ENCODE measurements around the gene GBP1.
"Not testable (repeated sequence)": the region's sequence is repeated elsewhere in the genome, so short reads cannot be mapped to it uniquely, and the experiment has no call there.

GBP1 gene, protein sequence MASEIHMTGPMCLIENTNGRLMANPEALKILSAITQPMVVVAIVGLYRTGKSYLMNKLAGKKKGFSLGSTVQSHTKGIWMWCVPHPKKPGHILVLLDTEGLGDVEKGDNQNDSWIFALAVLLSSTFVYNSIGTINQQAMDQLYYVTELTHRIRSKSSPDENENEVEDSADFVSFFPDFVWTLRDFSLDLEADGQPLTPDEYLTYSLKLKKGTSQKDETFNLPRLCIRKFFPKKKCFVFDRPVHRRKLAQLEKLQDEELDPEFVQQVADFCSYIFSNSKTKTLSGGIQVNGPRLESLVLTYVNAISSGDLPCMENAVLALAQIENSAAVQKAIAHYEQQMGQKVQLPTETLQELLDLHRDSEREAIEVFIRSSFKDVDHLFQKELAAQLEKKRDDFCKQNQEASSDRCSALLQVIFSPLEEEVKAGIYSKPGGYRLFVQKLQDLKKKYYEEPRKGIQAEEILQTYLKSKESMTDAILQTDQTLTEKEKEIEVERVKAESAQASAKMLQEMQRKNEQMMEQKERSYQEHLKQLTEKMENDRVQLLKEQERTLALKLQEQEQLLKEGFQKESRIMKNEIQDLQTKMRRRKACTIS

DNA sequence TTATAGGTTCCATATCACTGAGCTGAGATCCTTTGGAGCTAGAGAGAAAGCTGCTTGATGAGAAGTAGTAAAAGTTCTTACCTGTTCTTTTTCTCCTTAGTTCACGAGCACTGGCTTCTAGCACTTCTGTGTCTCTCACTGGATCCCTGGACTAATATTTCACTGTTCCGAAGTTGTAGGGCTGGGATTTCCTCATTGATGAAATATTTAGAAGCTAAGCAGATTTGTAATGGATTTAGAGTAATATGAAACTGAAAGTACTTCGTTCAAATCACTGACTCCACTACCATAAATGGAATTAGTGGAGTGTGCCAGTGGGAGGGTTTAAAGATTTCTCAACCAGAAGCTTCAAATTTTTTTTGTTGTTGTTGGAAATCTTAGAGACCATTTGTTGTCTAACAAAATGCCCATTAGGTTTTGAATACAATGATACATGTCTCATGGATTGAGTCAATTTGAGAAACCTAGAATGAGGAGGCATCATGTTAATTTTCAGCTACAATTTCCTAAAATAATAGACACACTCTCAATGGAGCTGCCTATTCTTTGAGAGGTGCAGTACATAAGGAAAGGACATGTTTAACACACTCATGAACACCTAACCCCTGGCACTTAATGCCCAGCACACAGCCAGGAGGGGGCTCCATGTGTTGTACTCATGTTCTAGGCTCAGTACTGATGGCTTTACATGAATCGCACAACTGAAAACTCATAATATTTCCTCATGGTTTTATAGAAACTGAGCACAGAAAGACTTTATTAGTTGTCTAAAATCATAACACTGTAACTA, at the start of gene GBP1:
Gene GBP1, minus strand, starts transcription at position 130 of the 790 bp plus-strand sequence. CDS start 1,974 bp downstream, outside the sequence.
- no peak for DNase-seq

DNA sequence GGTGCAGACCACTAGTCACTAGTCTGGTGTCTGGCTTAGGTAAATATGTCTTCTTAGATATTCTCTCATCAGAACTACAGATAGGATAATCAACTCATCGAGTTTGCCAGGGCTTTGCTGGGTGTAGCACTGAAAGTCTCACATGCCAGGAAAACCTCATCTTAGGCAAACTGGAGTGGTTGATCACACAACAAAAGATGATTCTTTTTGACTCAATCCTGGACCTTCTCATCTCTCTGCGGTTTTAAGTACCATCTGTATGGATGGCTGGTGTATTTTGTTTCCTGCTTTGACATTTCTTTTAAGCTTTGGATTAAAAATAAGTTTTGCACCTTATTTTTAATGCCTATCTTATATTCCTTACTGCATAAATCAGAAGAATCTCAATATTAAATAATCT, 49.7 kb upstream of the GBP1 start:
- DNase-seq: no peak

DNA sequence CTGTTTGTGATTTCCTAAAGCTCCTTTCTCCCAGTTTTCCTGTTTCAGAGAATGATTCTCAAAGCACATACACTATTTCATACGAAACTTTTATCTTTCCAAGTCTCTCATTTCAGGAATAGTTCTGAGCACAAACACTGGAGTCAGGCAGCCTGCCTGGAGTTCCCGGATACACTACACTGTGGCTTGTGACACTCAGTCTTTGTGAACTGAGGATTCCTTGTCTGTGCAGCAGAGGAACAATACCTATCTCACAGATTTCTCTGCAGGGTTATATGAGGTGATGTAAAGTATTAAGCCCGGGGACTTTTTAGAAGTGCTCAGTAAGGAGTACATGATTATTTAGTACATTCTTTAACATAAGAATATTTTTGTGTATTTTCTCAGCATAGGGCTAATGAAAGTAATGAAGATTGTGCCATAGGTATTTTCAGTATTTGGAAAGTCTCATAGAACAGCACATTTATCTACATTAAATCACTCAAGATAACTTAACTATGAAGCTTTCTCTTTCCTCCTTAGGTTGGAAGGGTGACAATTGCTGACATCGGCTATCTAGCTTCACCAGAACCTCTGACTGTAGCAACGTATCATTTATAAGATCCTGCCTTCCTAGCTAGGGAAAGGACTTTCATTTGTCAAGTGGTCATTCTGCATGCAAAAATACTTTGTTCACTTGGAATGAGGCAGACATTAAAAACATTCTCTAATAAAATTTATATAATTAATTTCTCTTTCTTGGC, 48.0 kb upstream of the GBP1 start:
- DNase-seq: no peak

DNA sequence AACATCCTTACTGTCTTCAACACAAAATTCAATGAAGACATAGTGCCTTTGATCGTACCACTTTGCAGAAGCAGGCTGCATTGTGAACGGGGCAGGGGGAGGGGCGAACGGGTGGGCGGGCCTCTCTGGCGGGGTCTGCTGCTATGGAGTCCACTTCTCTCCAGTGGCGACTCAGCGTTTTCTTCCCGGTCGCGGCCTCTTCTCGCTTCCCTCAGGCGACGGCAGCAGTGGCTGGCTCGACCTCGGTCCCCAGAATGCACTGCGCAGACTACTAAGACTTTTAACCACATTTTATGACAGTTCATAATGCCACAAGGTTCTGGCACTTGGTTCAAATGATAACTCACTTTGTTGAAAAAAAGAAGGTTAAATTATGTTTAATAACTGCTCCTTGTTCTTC, 39.7 kb upstream of the GBP1 start:
- no peak for DNase-seq

DNA sequence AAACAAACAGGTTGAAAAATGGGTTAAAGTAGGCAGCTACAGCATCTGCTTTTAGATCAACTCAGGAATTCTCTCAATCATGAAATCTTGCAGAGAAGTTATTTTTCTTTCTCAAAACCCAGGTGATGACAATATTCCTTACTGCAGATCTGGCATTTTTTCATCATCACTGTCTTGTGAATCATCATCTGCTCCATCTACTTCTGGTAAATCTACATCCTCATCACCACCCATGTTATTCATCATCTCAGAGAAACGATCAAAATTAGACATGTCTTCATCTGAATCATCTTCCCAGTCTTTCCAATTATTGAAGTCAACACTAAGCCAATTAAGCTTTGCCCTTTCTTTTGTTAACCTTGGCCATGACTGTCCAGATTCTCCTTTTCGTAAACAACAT, 39.1 kb upstream of the GBP1 start:
- DNase-seq: no peak

DNA sequence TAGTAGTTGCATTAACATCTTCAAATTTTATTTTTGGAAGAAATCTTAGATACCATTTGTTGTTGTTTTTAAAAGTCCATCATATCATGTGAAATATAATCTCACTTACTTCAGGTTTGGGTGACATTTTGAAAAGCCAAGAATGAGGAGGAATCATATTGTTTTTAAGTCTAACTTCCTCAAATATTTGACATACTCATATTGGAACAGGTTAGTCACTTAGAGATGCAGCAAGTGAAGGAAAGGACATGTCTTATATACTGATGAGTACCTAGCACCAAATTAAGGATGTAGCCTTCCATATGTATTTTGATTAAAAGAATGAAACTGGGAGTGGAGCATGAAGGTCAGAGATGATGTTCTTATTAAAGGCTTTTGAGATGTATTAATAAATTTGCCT, 37.0 kb upstream of the GBP1 start:
- no peak for DNase-seq

DNA sequence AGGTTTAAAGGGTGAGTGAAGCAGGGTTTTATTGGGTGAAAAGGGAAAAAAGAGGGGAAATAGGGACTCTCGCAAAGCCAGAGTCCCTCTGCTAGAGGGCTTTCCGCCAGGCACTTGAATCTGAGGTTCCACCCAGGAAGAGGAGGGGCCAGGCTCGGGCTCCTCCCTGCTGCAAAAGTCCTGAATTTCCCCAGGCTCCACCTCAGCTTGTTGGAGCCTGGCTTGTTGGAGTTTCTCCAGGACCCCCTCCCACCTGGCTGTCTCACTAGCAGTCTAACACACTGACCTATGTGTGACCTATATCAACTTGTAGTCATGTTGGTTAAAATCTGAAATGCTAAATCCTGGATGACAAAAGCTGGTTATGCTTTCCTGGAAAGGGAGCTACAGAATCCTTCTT, 35.4 kb upstream of the GBP1 start:
- DNase-seq: no peak

DNA sequence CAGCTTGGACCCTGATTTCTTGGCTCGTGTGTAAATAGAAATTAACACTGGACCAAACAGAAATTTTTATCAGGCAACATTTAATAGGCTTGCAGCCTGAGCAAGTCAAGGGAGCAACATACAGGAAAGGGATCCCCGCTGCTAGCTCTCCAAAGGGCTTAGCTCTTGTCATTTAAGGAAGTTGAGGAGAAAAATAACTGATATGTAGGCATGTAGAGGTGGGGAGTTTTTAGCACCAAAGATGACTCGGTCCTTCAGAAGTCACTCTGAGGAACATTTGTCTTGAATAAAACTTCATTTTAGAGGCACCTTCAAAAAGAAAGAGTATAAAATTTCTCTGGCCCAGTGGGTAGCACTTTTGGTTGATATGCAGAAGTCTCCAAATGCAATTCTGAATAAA, 33.8 kb upstream of the GBP1 start:
- no peak for DNase-seq

DNA sequence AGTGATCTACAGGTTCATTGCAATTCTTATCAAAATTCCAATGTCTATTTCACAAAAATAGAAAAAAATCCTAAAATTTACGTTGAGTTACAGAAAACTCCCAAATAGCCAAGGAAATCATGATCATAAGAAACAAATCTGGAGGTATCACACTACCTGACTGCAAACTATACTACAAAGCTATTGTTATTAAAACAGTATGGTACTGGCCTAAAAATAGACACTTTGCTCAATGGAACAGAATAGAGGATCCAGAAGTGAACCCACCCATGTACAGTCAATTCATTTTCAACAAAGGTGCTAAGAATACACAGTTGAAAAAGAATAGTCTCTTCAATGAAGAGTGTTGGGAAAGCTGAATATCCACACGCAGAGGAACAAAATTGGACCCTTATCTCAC, 30.7 kb upstream of the GBP1 start:
- no peak for DNase-seq

DNA sequence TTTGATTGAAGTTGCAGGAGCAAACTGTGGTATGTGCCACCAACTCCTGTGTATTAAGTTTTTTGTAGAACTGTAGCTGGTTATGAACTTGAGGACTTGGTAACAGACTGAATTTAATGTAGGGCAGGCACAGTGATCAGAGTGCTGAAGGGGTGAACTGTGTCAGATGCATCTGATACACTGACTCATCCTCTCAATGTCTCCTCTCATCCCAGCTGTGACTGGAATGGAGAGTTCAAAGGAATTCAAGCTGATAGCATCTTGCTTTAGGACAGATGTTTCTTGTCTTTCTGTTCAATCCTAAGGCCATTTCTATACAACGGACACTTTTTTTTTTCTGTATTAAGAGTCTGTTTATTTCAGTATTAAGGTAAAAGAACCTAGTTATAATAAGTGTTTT, 25.0 kb upstream of the GBP1 start:
- DNase-seq: no peak

DNA sequence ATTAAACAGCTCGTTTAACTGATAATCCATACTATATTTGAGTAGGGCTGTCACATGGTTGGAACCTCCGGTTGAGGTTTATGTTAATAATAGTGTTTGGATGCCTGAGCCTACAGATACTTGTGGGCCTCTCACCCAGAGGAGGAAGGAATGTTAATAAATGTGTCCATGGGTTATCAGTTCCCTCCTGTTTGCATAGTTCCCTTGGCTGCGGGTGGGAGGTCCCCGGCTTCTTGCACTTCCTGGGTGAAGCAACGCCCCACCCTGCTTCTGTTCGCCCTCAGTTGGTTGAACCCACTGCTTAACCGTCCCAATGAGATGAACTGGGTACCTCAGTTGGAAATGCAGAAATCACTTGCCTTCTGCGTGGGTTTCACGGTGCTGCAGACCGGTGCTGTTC, 23.6 kb upstream of the GBP1 start:
- DNase-seq: no peak

DNA sequence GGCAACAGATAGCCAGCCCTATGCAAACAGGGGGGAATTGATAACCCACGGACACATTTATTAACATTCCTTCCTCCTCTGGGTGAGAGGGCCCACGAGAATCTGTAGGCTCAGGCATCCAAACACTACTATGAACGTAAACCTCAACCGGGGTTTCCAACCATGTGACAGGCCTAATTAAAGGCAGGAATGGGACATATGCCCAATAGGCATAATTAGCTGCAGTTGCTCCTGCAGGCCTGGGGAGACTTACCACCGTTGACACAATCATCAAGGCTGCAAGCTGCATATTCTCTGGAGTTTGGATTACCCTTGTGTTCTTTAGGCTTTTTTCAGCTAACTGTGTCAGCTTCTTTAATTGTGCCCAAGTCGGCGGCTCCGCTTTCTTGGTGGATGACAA, 22.2 kb upstream of the GBP1 start:
- no peak for DNase-seq

DNA sequence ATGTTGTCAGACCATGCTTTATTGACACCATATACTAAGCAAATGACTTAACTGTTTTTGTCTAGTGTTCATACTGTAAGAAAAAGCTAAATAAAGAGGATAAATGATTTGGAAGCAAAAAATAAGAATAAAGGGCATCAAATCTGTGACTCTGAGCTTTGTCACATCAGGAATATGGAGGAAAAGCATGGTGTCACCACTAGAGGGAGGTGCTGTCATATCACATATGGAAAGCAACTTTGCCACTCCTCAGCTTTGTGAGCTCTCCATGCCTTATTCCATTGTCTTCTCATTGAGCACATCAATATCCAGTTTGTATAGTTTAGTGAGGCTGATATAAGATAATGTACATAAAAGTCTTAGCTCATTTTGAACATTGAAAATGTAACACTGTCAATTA, 20.8 kb upstream of the GBP1 start:
- no peak for DNase-seq

DNA sequence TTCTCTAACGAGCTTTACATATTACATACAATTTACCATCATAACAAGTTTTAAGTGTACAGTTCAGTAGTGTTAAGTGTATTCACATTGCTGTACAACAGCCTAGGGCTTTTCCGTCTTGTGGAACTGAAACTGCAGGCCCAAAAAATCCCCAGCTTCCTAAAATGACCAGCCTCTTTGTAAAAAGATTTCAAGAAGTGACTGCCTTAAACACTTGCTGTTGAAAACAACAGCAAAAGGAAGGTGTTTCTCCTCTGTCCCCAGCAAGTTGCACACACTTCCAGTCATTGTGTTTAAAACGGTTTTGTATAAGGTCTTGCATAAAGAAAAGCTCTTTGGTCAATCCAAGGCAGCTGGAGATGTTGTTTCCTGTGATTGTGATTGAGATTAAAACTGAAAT, 16.0 kb upstream of the GBP1 start:
- no peak for DNase-seq

DNA sequence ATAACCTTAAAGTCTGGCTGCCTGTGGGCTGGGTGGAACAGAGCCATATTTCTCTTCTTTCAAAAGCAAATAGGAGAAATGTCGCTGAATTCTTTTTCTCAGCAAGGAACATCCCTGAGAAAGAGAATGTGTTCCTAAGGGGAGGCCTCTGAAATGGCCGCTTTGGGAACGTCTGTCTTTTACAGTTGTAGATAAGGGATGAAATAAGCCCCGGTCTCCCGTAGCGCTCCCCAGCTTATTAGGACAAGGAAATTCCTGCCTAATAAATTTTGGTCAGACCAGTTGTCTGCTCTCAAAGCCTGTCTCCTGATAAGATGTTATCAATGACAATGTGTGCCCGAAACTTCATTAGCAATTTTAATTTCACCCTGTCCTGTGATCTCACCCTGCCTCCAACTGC, 15.1 kb upstream of the GBP1 start:
- not testable (repeated sequence) for DNase-seq

DNA sequence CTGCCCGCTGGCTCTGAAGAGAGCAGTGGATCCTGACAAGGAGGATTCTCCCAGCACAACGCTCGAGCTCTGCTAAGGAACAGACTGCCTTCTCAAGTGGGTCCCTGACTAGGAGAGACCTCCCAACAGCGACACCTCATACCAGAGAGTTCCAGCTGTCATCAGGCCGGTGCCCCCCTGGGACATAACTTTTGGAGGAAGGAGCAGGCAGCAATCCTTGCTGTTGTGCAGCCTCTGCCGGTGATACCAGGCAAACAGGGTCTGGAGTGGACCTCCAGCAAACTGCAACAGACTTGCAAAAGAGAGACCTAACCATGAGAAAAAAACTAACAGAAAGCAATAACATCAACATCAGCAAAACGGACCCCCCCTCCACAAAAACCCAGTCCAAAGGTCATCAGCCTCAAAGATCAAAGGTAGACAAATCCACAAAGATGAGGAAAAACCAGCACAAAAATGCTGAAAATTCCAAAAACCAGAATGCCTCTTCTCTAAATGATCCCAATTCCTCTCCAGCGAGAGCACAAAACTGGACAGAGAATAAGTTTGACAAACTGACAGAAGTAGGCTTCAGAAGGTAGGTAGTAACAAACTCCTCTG, 7.6 kb upstream of the GBP1 start:
- not testable (repeated sequence) for DNase-seq

DNA sequence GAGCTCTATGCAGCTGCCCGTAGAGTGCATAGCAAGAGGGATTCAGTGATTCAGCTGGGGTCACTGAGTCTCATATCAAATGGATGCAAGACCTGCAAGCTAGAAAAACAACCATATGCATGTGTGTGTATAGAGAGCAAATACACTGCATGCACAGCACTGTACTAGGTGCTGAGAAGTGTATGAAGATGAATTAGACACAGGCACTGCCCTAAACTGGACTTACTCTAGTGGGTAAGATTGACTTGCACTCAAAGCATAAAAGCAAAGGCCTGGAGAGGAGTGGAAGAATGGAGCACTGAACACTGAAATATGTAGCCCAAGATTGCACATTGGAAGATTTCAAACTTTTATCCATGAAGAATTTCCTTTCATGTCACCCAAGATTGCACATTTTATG, 5.5 kb upstream of the GBP1 start:
- DNase-seq: no peak

DNA sequence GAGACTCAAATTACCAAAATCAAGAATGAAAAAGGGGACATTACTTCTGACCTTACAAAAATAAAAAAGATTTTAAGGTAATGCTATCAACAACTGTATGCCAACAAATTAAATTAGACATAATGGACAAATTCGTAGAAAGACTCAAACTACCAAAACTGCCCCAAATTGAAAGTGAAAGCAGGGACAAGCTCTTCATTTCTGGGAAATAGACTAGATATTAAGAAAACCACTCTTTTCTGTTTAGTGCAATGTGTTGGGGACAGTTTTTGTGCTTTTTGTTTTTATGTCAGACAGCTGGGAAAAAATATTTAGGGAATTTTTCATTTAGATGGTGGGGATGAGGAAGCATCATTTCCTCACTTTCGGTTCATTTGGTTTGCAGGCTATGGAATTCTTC, 4.9 kb upstream of the GBP1 start:
- DNase-seq: no peak

DNA sequence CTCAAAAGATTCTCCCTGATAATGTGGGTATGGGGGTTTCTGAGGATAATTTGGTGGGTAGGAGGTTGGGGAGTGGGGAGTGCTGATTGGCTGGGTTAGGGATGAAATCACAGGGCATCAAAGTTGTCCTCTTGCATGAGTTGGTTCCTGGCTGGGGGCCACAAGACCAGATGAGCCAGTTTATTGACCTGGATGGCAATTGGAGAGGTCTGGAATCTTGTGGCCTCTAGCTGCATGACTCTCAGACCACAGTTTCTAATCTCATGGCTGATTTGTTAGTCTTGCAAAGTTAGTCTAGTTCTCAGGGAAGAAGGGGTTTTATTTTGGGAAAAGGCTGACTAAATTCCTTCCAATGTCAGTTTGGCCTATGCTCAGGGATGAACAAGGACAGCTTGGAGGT, 3.3 kb upstream of the GBP1 start:
- no peak for DNase-seq

DNA sequence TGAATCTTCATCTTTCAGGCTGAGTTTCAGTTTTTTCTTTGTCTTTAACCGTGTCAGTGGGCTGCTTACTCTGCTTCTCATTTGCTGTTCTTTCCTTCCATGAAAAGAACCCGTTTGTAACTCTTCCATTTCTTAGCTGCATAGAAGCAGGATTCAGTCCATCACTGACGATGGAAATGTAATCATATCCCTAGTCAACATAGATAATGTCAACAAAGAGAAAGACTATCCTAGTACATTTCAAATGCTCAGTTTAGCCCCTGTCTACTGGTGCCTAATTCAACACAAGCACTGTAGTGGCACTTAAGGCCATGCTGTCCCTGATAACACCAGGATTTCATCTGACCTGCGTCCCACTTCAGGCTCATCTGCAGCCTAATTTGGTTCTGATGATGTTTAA, 376 bp downstream of the GBP1 start:
- no peak for DNase-seq

DNA sequence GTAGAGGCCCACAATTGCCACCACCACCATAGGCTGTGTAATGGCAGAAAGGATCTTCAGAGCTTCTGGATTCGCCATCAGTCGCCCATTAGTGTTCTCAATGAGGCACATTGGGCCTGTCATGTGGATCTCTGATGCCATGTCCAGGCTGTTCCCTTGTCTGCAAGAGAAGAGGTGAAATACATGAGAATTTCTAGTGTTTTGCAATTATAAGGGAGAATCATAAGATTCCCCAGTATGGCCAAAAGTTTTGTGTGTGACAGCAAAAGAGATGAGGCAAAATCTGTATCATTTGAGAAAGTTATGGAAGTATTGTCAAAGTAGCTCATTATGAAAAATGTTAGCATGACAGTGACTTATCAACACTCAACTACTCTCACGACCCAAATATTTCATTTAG, 1.9 kb downstream of the GBP1 start:
- DNase-seq: no peak

DNA sequence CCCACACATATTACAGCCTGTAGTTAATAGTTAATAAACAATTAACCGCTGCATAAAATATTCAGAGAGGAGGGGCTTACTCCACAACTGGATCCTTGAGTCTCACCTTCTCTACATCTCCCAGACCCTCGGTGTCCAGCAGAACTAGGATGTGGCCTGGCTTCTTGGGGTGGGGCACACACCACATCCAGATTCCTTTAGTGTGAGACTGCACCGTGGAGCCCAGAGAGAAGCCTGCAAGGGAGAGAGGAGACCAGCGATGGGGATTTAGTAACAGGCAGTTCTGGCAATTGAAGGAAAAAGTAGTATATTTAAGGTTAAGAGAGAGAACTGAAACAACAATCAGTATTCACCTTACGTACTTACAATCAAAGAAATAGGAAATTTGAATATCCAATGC, 4.9 kb downstream of the GBP1 start:
- no peak for DNase-seq

DNA sequence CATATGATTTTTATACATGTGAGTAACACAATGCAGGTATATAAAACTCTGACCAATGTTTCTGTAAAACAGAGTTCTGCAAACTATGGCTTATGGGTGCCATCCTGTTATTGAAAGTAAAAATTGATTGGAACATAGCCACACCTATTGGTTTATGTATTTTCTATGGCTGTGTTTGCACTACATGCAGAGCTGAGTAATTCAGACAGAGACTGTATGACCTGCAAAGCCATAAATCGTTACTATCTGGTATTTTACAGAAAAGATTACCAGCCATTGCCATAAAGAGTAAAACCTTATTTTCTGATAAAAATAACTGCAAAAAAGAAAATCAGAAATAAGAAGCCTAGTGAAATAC, 13.1 kb downstream of the GBP1 start:
- DNase-seq: no peak

Data from activated T-cell treated with anti-CD3 and anti-CD28 coated beads for 4 hours (primary cell).